ENCODE data around the gene LLCFC1.

LLCFC1 gene

GRCh38 chr7:142945001-142945400 lies 5.7 kb downstream of the LLCFC1 start:
- no peak for TF ChIP-seq CTCF (IDR thresholded peaks at IDR 0.05)

GRCh38 chr7:142948603-142949002 lies 9.3 kb downstream of the LLCFC1 start:
- no peak for TF ChIP-seq CTCF (IDR thresholded peaks at IDR 0.05)

- no peak for TF ChIP-seq CTCF (IDR thresholded peaks at IDR 0.05)
Observed at GRCh38 chr7:142950235-142950634, 11.0 kb downstream of the LLCFC1 start.

GRCh38 chr7:142954680-142955268 lies 15.5 kb downstream of the LLCFC1 start:
- TF ChIP-seq CTCF (IDR thresholded peaks at IDR 0.05) = no peak

- TF ChIP-seq CTCF (IDR thresholded peaks at IDR 0.05) = no peak
Observed at GRCh38 chr7:142956951-142957623, 17.8 kb downstream of the LLCFC1 start.

GRCh38 chr7:142957723-142958122 lies 18.4 kb downstream of the LLCFC1 start:
- TF ChIP-seq CTCF (IDR thresholded peaks at IDR 0.05) = no peak

- TF ChIP-seq CTCF (IDR thresholded peaks at IDR 0.05) = no peak
Observed at GRCh38 chr7:142959202-142959601, 19.9 kb downstream of the LLCFC1 start.
